Uterus (tissue), 4 donors: Measurements from ENCODE around the gene PPT1. TPM values are rescaled to one million over a fixed set of nuclear protein-coding genes. Genes with fewer than 3 reads are reported as not detected.
A peak's percentile ranks its signal among the peaks of the same experiment; 100 is the strongest.

Experiments
- DNase-seq, 2 donors: peaks; one replicate each; pipeline ENCODE4 v3.0.0-alpha.2; 2019 to 2020
- H3K27ac ChIP-seq, 2 donors: fragments of 200-600 bp; sonication (generic); 1 replicate in 1 of 2; 2 replicates in 1 of 2; pipeline ENCODE4 v1.5.1; 2016 to 2018
- H3K27me3 ChIP-seq, 2 donors: fragments of 200-600 bp; sonication (generic); one replicate each; pipeline ENCODE4 v1.5.1; 2018 to 2019; ENCODE audit warnings: control low read depth in 1 of 2
- H3K36me3 ChIP-seq, 2 donors: fragments of 200-600 bp; sonication (generic); one replicate each; pipeline ENCODE4 v1.5.1; 2019; ENCODE audit warnings: control low read depth in 1 of 2
- H3K4me1 ChIP-seq, 2 donors: fragments of 200-600 bp; sonication (generic); one replicate each; pipeline ENCODE4 v1.5.1; 2018 to 2019; ENCODE audit warnings: control low read depth in 1 of 2
- H3K4me3 ChIP-seq, 2 donors: fragments of 200-600 bp; sonication (generic); 1 replicate in 1 of 2; 2 replicates in 1 of 2; pipeline ENCODE4 v1.5.1; 2018 to 2019; ENCODE audit warnings: mild to moderate bottlenecking in 1 of 2
- H3K9me3 ChIP-seq, 2 donors: fragments of 200-600 bp; sonication (generic); one replicate each; pipeline ENCODE4 v1.5.1; 2019; ENCODE audit warnings: control low read depth in 1 of 2
- CTCF ChIP-seq, 4 experiments: fragments of 200-600 bp in 2 of 4; fragments of 450-650 bp in 2 of 4; sonication (generic) in 2 of 4; IDR thresholded peaks; one replicate each; pipeline ENCODE4 v1.5.1; 2016 to 2019; ENCODE audit warnings: antibody characterized with exemption in 4 of 4, mild to moderate bottlenecking in 2 of 4, moderate library complexity in 1 of 4
- POLR2A ChIP-seq, 2 donors: fragments of 450-650 bp; IDR thresholded peaks; one replicate each; pipeline ENCODE4 v1.6.1; 2016; ENCODE audit warnings: antibody characterized with exemption in 2 of 2, mild to moderate bottlenecking in 1 of 2, moderate library complexity in 1 of 2
- intact Hi-C: fragments of 100-400 bp; cut with DNase I; formaldehyde crosslinking; loops from one replicate; pipeline ENCODE4 v1.15.1; 2023; ENCODE audit warnings: low total_unique reads
- total RNA-seq, 4 donors: library from RNA; depleted of rRNA in 3 of 4; stranded (reverse); fragments of >200 nt in 3 of 4; gene quantifications; one replicate each; pipeline versions ENCODE4 v1.1.0 to v1.2.4, GENCODE V29; 2014 to 2023
- donor health status: DM: yes; HTN: yes; CAD: no.

The PPT1 gene
- total RNA-seq, 4 donors from 2014 or later = 81.7 to 123 (median 94.5) TPM

- H3K36me3 ChIP-seq = no peaks in the 10 kb centered on the region
- H3K27me3 ChIP-seq = no peaks in the 10 kb centered on the region
- no peak for DNase-seq
- H3K4me1 ChIP-seq = no peaks in the 10 kb centered on the region
- no peaks in the 10 kb centered on the region for H3K9me3 ChIP-seq
- no peak for TF ChIP-seq POLR2A (IDR thresholded peaks at IDR 0.05)
- no peak for TF ChIP-seq CTCF (IDR thresholded peaks at IDR 0.05)
- H3K27ac ChIP-seq = peak overlapping the region; percentile 13 to 35
- H3K4me3 ChIP-seq = no peak overlapping the region
- intact Hi-C loops = no loop called here
Measured at GRCh38 chr1:40059338-40059959, 37.6 kb downstream of the PPT1 start.

DNA sequence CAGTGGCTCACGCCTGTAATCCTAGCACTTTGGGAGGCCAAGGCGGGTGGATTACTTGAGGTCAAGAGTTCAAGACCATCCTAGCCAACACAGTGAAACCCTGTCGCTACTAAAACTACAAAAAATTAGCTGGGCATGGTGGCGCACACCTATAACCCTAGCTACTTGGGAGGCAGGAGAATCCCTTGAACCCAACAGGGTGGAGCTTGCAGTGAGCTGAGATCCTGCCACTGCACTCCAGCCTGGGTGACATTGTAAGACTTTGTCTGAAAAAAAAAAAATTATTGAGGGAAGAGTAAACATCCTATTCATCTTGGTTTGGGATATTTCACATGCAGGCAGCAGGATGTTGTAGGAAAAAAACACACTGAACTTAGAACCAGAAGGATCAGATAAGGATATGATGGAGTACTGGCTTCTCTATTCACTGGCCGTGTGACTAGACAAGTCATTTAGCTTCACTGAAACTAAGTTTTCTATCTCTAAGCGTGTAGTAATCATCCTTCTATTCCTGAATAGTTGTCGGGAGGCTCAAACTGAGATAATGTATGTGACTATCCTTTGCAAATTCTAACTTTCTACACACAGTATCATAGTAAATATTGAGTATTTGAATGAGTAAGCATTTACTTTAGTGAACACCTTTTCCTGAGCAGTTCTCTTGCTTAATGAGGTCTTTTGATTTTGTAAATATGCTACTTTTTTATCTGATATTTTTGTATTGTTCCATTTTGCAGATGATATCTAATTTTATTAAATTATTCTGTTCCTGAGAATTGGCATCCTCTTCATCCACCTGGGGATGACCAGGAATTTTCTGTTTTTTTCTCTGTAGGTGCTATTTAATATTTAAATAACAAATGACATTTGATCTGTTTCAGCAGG, 38.4 kb downstream of the PPT1 start:
- no peak for DNase-seq
- Histone ChIP-seq H3K27ac (peak overlapping the region; percentile 13 to 35), H3K27me3 (no peaks in the 10 kb centered on the region), H3K36me3 (no peaks in the 10 kb centered on the region), H3K4me3 (no peak overlapping the region), H3K9me3 (no peaks in the 10 kb centered on the region), H3K4me1 (no peaks in the 10 kb centered on the region)
- TF ChIP-seq POLR2A (IDR thresholded peaks at IDR 0.05) (no peak), CTCF (IDR thresholded peaks at IDR 0.05) (no peak)
- intact Hi-C loops = no loop called here

DNA sequence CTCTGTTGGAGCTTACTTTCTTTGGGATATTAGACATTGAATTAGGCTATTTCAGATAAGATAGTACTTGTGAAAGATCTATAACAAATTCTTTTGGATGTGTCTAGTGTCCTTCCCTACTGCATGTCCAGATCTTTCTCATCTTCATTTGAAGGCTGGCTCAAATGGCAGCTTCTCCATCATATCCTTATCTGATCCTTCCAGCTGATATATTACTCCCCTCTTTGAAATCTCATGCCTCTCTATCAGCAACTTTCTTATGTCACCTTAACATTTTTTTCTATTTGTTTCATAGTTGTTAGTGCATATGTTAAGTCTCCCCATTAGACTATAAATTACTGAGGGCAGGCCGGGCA, 39.0 kb downstream of the PPT1 start:
- no peak overlapping the region for H3K27ac ChIP-seq
- no peak for DNase-seq
- no peaks in the 10 kb centered on the region for H3K4me1 ChIP-seq
- no peaks in the 10 kb centered on the region for H3K36me3 ChIP-seq
- no peak overlapping the region for H3K4me3 ChIP-seq
- TF ChIP-seq POLR2A (IDR thresholded peaks at IDR 0.05) (no peak), CTCF (IDR thresholded peaks at IDR 0.05) (no peak)
- no peaks in the 10 kb centered on the region for H3K9me3 ChIP-seq
- intact Hi-C loops = no loop called here
- H3K27me3 ChIP-seq = no peaks in the 10 kb centered on the region

- Histone ChIP-seq H3K36me3 (no peaks in the 10 kb centered on the region), H3K4me3 (no peak overlapping the region), H3K27ac (no peak overlapping the region), H3K9me3 (no peaks in the 10 kb centered on the region), H3K4me1 (no peaks in the 10 kb centered on the region), H3K27me3 (no peaks in the 10 kb centered on the region)
- intact Hi-C loops = no loop called here
- TF ChIP-seq POLR2A (IDR thresholded peaks at IDR 0.05) (no peak), CTCF (IDR thresholded peaks at IDR 0.05) (no peak)
- no peak for DNase-seq
Measured at GRCh38 chr1:40057310-40058030, 39.6 kb downstream of the PPT1 start.
